Trophoblast cell (in vitro differentiated cells and primary cell): Measurements from ENCODE around the gene CCDC154.

Experiments used
- DNase-seq, 2 donors: peaks; one replicate each; pipeline ENCODE4 v3.0.0-alpha.2; 2016
- H2AFZ ChIP-seq: 2 replicates; pipeline ENCODE4 v1.6.1; 2013; ENCODE audit warnings: low read length, moderate library complexity, mild to moderate bottlenecking; ENCODE audit not compliant: insufficient read depth, poor library complexity
- H2AK5ac ChIP-seq: 2 replicates; pipeline ENCODE4 v1.6.1; 2013; ENCODE audit warnings: mild to moderate bottlenecking, low read length
- H2BK120ac ChIP-seq: 2 replicates; pipeline ENCODE4 v1.6.1; 2013; ENCODE audit warnings: low read length, mild to moderate bottlenecking, moderate library complexity; ENCODE audit not compliant: insufficient read depth, poor library complexity
- H2BK12ac ChIP-seq: 2 replicates; pipeline ENCODE4 v1.6.1; 2013; ENCODE audit warnings: mild to moderate bottlenecking, low read length, moderate library complexity
- H2BK5ac ChIP-seq: 2 replicates; pipeline ENCODE4 v1.6.1; 2013; ENCODE audit warnings: low read length, low read depth, moderate library complexity, mild to moderate bottlenecking; ENCODE audit not compliant: poor library complexity
- H3K14ac ChIP-seq: 2 replicates; pipeline ENCODE4 v1.6.1; 2013; ENCODE audit warnings: mild to moderate bottlenecking, low read length
- H3K18ac ChIP-seq: 2 replicates; pipeline ENCODE4 v1.6.1; 2013; ENCODE audit warnings: mild to moderate bottlenecking, low read length
- H3K23ac ChIP-seq: 2 replicates; pipeline ENCODE4 v1.6.1; 2013; ENCODE audit warnings: low read length
- H3K27ac ChIP-seq: 2 replicates; pipeline ENCODE4 v1.5.1; 2013; ENCODE audit warnings: low read depth, mild to moderate bottlenecking, inconsistent platforms, low read length, moderate library complexity
- H3K27me3 ChIP-seq: 2 replicates; pipeline ENCODE4 v1.6.1; 2013; ENCODE audit warnings: inconsistent platforms, mild to moderate bottlenecking, low read length, moderate library complexity; ENCODE audit not compliant: insufficient read depth
- H3K36me3 ChIP-seq, 2 experiments: 1 replicate in 1 of 2; 2 replicates in 1 of 2; pipeline ENCODE4 v1.6.1; 2013; ENCODE audit warnings: low read length in 2 of 2, mild to moderate bottlenecking in 2 of 2, moderate library complexity in 1 of 2; ENCODE audit not compliant: insufficient read depth in 2 of 2, control insufficient read depth in 1 of 2
- H3K4ac ChIP-seq: 2 replicates; pipeline ENCODE4 v1.6.1; 2013; ENCODE audit warnings: low read depth, mild to moderate bottlenecking, low read length, moderate library complexity
- H3K4me1 ChIP-seq, 2 experiments: 1 replicate in 1 of 2; 2 replicates in 1 of 2; pipeline ENCODE4 v1.6.1; 2013; ENCODE audit warnings: low read length in 2 of 2, mild to moderate bottlenecking in 2 of 2, moderate library complexity in 1 of 2; ENCODE audit not compliant: insufficient read depth in 2 of 2, control insufficient read depth in 1 of 2
- H3K4me2 ChIP-seq: 2 replicates; pipeline ENCODE4 v1.6.1; 2013; ENCODE audit warnings: inconsistent platforms, mild to moderate bottlenecking, low read length, moderate library complexity
- H3K4me3 ChIP-seq: 2 replicates; pipeline ENCODE4 v1.5.1; 2013; ENCODE audit warnings: mild to moderate bottlenecking, low read depth, low read length, inconsistent platforms
- H3K79me1 ChIP-seq: one replicate; pipeline ENCODE4 v1.6.1; 2013; ENCODE audit warnings: low read length
- H3K79me2 ChIP-seq: 2 replicates; pipeline ENCODE4 v1.6.1; 2013; ENCODE audit warnings: low read length, mild to moderate bottlenecking; ENCODE audit not compliant: control insufficient read depth, insufficient read depth, poor library complexity
- H3K9ac ChIP-seq: 2 replicates; pipeline ENCODE4 v1.6.1; 2013; ENCODE audit warnings: mild to moderate bottlenecking, low read length
- H3K9me3 ChIP-seq: 2 replicates; pipeline ENCODE4 v1.6.1; 2013; ENCODE audit warnings: low read depth, mild to moderate bottlenecking, control low read depth, inconsistent platforms, low read length; ENCODE audit not compliant: insufficient read depth
- H4K12ac ChIP-seq: 2 replicates; pipeline ENCODE4 v1.6.1; 2013; ENCODE audit warnings: low read depth, mild to moderate bottlenecking, low read length, moderate library complexity
- H4K8ac ChIP-seq: 2 replicates; pipeline ENCODE4 v1.6.1; 2013; ENCODE audit warnings: low read depth, mild to moderate bottlenecking, low read length, moderate library complexity
- H4K91ac ChIP-seq: one replicate; pipeline ENCODE4 v1.6.1; 2013; ENCODE audit warnings: low read depth, mild to moderate bottlenecking, low read length, moderate library complexity
- WGBS: extraction: QIAGEN DNeasy Blood & Tissue Kit; methylation state at CpG from one replicate; pipeline ENCODE4 v1.1.7; 2013; ENCODE audit warnings: missing lambda C conversion rate; ENCODE audit not compliant: insufficient read length, insufficient coverage; ENCODE audit errors: extremely low coverage; 5-methylcytosine and 5-hydroxymethylcytosine counted together

The CCDC154 gene

DNA sequence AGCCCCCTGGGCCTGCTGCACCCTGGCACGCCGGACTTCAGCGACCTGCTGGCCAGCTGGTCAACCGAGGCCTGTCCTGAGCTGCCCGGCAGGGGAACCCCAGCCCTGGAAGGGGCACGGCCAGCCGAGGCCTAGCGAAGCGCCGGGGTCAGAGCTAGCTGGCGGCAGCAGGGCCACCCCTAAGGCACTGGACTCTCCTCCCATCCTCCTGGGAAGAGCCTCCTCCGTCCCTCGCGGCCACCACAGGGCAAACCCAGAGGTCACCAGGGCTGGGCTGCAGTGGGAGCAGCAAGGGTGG, 11.1 kb downstream of the CCDC154 start:
- no peak overlapping the region for H3K14ac ChIP-seq
- no peak overlapping the region for H3K18ac ChIP-seq
- H4K91ac ChIP-seq, result no peak overlapping the region
- H3K9me3 ChIP-seq, result peaks cover 4% of the 10 kb centered on the region
- no peaks in the 10 kb centered on the region for H3K36me3 ChIP-seq
- no peaks in the 10 kb centered on the region for H3K79me1 ChIP-seq
- H3K4ac ChIP-seq, result no peak overlapping the region
- H2AK5ac ChIP-seq, result no peak overlapping the region
- H3K9ac ChIP-seq, result no peak overlapping the region
- H4K8ac ChIP-seq, result no peak overlapping the region
- H3K4me2 ChIP-seq, result no peak overlapping the region
- H3K23ac ChIP-seq, result no peak overlapping the region
- H2BK5ac ChIP-seq, result no peak overlapping the region
- H4K12ac ChIP-seq, result no peak overlapping the region
- H3K4me1 ChIP-seq, result no peaks in the 10 kb centered on the region
- H2BK12ac ChIP-seq, result no peak overlapping the region
- no peak overlapping the region for H2AFZ ChIP-seq
- no peak overlapping the region for H3K27ac ChIP-seq
- no peak for DNase-seq
- no peak overlapping the region for H2BK120ac ChIP-seq
- H3K27me3 ChIP-seq, result no peaks in the 10 kb centered on the region
- no CpG with 5 or more reads among the region's 14 CpGs for WGBS
- H3K4me3 ChIP-seq, result no peak overlapping the region
- no peaks in the 10 kb centered on the region for H3K79me2 ChIP-seq

DNA sequence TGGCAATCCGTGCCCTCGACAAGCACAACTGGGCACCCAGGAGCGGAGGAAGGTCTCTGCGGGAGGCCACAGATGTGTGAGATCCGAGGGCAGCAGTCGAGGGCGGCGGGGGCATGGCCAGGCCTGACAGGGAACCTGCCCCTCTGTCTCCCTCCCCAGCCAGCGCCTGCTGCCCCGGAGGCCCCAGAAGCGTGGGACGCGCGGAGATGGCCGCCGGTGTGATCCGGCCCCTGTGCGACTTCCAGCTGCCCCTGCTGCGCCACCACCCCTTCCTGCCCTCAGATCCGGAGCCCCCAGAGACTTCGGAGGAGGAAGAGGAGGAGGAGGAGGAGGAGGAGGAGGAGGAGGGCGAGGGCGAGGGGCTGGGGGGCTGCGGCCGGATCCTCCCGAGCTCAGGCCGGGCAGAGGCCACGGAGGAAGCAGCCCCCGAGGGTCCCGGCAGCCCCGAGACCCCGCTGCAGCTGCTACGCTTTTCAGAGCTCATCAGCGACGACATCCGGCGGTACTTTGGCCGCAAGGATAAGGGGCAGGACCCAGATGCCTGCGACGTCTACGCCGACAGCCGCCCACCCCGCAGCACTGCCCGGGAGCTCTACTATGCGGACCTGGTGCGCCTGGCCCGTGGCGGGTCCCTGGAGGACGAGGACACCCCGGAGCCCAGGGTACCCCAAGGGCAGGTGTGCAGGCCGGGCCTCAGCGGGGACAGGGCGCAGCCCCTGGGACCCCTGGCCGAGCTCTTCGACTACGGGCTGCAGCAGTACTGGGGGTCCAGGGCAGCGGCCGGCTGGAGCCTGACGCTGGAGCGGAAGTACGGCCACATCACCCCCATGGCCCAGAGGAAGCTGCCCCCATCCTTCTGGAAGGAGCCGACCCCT, 11.7 kb downstream of the CCDC154 start:
- no peak overlapping the region for H2AFZ ChIP-seq
- no CpG with 5 or more reads among the region's 63 CpGs for WGBS

DNA sequence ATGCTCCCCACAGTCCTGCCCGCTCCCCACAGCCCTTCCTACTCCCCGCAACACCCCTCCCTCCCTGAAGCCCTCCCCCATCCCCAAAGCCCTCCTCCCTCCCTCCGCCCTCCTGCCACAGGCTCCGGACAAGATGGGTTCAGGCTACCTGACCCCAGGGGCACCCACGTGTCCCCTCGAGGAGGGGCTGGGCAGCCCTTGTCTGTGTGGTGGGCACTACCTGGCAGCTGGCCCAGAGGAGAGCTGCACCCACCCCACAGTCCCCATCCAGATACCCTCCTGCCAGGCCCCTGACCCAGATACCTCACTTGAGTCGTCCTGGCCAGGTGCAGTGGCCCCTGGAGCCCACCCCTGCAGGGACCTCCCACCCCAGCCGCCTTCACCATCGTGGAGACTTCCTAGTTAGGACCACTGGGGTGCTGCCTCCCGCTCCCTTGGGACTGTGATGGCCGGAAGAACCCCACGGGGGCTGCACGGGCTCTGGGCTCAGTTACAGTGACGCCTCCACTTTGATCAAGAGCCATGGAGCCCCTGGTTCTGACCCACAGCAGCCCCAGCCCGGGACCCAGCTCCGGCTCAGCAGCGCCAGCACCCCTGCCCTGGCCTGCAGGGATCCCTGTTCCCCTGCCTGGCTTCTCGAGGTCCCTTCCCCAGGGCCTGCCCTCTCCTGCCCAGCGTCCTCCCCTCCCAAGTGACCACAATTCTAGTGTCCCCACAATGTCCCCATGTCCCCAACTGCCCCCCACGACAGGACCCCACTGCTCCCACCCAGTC, 12.7 kb downstream of the CCDC154 start:
- Histone ChIP-seq H3K4me3 (no peak overlapping the region), H3K4ac (no peak overlapping the region), H3K9ac (no peak overlapping the region), H3K4me1 (no peaks in the 10 kb centered on the region), H3K23ac (no peak overlapping the region), H3K9me3 (peaks cover 3% of the 10 kb centered on the region), H3K27me3 (no peaks in the 10 kb centered on the region), H3K14ac (no peak overlapping the region), H3K18ac (no peak overlapping the region), H2BK12ac (no peak overlapping the region), H3K4me2 (no peak overlapping the region), H2BK120ac (no peak overlapping the region), H4K12ac (no peak overlapping the region), H3K36me3 (no peaks in the 10 kb centered on the region), H2AFZ (no peak overlapping the region), H3K79me1 (no peaks in the 10 kb centered on the region), H4K8ac (no peak overlapping the region), H4K91ac (no peak overlapping the region), H3K27ac (no peak overlapping the region), H2AK5ac (no peak overlapping the region), H2BK5ac (no peak overlapping the region), H3K79me2 (no peaks in the 10 kb centered on the region)
- no CpG with 5 or more reads among the region's 20 CpGs for WGBS
- DNase-seq, result no peak

More for the DNA sequence above, 11.7 kb downstream of the CCDC154 start:
- Histone ChIP-seq H3K4me2 (no peak overlapping the region), H2BK12ac (no peak overlapping the region), H3K27ac (no peak overlapping the region), H3K9ac (no peak overlapping the region), H3K79me1 (no peaks in the 10 kb centered on the region), H3K79me2 (no peaks in the 10 kb centered on the region), H3K4me1 (no peaks in the 10 kb centered on the region), H3K4ac (no peak overlapping the region), H3K27me3 (no peaks in the 10 kb centered on the region), H2BK120ac (no peak overlapping the region), H2BK5ac (no peak overlapping the region), H3K9me3 (peaks cover 4% of the 10 kb centered on the region), H4K8ac (no peak overlapping the region), H2AK5ac (no peak overlapping the region), H3K18ac (no peak overlapping the region), H4K12ac (no peak overlapping the region), H3K14ac (no peak overlapping the region), H3K23ac (no peak overlapping the region), H3K36me3 (no peaks in the 10 kb centered on the region), H3K4me3 (peak overlapping the region; percentile 2), H4K91ac (no peak overlapping the region)
- DNase-seq, result no peak

DNA sequence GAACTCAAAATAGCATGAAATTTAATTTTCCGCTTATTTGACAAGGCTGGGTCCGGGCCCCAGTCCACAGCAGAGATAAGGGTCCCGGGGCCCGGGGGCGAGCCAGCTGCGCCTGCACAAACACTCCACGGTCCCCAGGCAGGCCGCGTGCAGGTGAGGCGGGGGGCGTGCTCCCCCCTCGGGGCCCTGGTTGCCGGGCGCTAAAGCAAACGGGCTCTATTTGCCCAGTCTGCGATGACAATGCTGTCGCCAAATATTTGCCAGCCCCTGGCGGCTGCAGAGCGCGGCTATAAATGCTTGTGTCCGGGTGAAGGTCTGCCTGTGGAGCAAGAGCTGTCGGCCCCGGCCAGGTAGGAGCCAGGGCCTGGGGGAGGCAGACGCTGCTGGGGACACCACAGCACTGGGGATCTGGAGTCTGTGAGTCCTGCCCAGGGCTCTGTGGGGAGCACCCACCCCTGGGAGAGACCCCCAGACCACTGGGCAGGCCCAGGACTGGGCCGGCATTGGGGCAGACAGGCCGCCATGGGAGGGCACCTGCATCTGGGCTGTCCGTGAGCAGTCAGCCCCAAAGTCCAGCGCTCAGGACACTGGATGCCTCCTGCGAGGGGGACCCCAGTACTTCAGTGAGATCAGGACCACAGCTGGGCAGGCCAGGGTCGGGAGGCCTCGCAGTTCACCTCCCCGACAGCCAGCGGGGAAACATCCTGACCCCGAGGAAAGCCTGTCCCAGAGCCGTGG, 13.4 kb downstream of the CCDC154 start, which contains the start of gene PERCC1:
PERCC1 (plus strand) TSS at position 320 of the 738 bp plus-strand sequence. CDS start 1,516 bp downstream, outside the sequence.
- Histone ChIP-seq H2BK5ac (no peak within 1 kb of the TSS), H3K18ac (no peak within 1 kb of the TSS), H2BK120ac (no peak within 1 kb of the TSS), H3K4me1 (no peaks in the 10 kb centered on the region), H2AK5ac (no peak within 1 kb of the TSS), H3K23ac (no peak within 1 kb of the TSS), H3K9ac (no peak within 1 kb of the TSS), H3K4me3 (no peak within 1 kb of the TSS), H3K27ac (no peak within 1 kb of the TSS), H3K36me3 (no peaks in the 10 kb centered on the region), H3K79me2 (no peaks in the 10 kb centered on the region), H3K9me3 (peaks cover 1% of the 10 kb centered on the region), H4K12ac (no peak within 1 kb of the TSS), H3K4me2 (no peak within 1 kb of the TSS), H4K91ac (no peak within 1 kb of the TSS), H3K79me1 (no peaks in the 10 kb centered on the region), H3K14ac (no peak within 1 kb of the TSS), H3K4ac (no peak within 1 kb of the TSS), H4K8ac (no peak within 1 kb of the TSS), H2BK12ac (no peak within 1 kb of the TSS), H3K27me3 (no peaks in the 10 kb centered on the region), H2AFZ (no peak within 1 kb of the TSS)
- no peak for DNase-seq
- no CpG with 5 or more reads among the region's 35 CpGs for WGBS
